ENCODE measurements around the gene ADORA1.

Gene ADORA1

GRCh38 chr1:203081465-203082230 lies 45.9 kb upstream of the ADORA1 start:
- TF ChIP-seq KLF16 (tag by site-specific recombination; IDR thresholded peaks at IDR 0.05), result no peak
- no peak for TF ChIP-seq ZNF621 (tag by site-specific recombination; IDR thresholded peaks at IDR 0.05)
- TF ChIP-seq, protein P1, sequence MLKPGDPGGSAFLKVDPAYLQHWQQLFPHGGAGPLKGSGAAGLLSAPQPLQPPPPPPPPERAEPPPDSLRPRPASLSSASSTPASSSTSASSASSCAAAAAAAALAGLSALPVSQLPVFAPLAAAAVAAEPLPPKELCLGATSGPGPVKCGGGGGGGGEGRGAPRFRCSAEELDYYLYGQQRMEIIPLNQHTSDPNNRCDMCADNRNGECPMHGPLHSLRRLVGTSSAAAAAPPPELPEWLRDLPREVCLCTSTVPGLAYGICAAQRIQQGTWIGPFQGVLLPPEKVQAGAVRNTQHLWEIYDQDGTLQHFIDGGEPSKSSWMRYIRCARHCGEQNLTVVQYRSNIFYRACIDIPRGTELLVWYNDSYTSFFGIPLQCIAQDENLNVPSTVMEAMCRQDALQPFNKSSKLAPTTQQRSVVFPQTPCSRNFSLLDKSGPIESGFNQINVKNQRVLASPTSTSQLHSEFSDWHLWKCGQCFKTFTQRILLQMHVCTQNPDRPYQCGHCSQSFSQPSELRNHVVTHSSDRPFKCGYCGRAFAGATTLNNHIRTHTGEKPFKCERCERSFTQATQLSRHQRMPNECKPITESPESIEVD (tag by site-specific recombination; IDR thresholded peaks at IDR 0.05), result no peak
- no peak for TF ChIP-seq ZNF544 (tag by site-specific recombination; IDR thresholded peaks at IDR 0.05)
- TF ChIP-seq ZFP37 (tag by site-specific recombination; IDR thresholded peaks at IDR 0.05), result no peak
- no peak for TF ChIP-seq ZNF121 (tag by site-specific recombination; IDR thresholded peaks at IDR 0.05)
- TF ChIP-seq ZNF664 (tag by site-specific recombination; IDR thresholded peaks at IDR 0.05), result no peak
- TF ChIP-seq TRIM28 (IDR thresholded peaks at IDR 0.05; ENCODE audit: borderline replicate concordance, low read length), result no peak
- no peak for TF ChIP-seq ZBTB11 (tag by site-specific recombination; conservative IDR thresholded peaks at IDR 0.05; ENCODE audit: low read depth)
- no peak for TF ChIP-seq MZF1 (tag by site-specific recombination; IDR thresholded peaks at IDR 0.05; ENCODE audit: borderline replicate concordance)
- no peak for TF ChIP-seq GLIS1 (tag by site-specific recombination; IDR thresholded peaks at IDR 0.05)
- TF ChIP-seq IKZF3 (tag by site-specific recombination; IDR thresholded peaks at IDR 0.05), result no peak
- TF ChIP-seq KLF1 (tag by site-specific recombination; IDR thresholded peaks at IDR 0.05), result no peak
- no peak for TF ChIP-seq ZBTB26 (tag by site-specific recombination; optimal IDR thresholded peaks at IDR 0.05)
- no peak for TF ChIP-seq FEZF1 (tag by site-specific recombination; IDR thresholded peaks at IDR 0.05)
- TF ChIP-seq, protein P2, sequence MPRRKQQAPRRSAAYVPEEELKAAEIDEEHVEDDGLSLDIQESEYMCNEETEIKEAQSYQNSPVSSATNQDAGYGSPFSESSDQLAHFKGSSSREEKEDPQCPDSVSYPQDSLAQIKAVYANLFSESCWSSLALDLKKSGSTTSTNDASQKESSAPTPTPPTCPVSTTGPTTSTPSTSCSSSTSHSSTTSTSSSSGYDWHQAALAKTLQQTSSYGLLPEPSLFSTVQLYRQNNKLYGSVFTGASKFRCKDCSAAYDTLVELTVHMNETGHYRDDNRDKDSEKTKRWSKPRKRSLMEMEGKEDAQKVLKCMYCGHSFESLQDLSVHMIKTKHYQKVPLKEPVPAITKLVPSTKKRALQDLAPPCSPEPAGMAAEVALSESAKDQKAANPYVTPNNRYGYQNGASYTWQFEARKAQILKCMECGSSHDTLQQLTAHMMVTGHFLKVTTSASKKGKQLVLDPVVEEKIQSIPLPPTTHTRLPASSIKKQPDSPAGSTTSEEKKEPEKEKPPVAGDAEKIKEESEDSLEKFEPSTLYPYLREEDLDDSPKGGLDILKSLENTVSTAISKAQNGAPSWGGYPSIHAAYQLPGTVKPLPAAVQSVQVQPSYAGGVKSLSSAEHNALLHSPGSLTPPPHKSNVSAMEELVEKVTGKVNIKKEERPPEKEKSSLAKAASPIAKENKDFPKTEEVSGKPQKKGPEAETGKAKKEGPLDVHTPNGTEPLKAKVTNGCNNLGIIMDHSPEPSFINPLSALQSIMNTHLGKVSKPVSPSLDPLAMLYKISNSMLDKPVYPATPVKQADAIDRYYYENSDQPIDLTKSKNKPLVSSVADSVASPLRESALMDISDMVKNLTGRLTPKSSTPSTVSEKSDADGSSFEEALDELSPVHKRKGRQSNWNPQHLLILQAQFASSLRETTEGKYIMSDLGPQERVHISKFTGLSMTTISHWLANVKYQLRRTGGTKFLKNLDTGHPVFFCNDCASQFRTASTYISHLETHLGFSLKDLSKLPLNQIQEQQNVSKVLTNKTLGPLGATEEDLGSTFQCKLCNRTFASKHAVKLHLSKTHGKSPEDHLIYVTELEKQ (tag by site-specific recombination; IDR thresholded peaks at IDR 0.05; ENCODE audit: borderline replicate concordance), result no peak
- no peak for TF ChIP-seq KLF9 (tag by site-specific recombination; IDR thresholded peaks at IDR 0.05; ENCODE audit: low read depth)
- TF ChIP-seq ZNF398 (tag by site-specific recombination; IDR thresholded peaks at IDR 0.05), result no peak
- TF ChIP-seq, protein P3, sequence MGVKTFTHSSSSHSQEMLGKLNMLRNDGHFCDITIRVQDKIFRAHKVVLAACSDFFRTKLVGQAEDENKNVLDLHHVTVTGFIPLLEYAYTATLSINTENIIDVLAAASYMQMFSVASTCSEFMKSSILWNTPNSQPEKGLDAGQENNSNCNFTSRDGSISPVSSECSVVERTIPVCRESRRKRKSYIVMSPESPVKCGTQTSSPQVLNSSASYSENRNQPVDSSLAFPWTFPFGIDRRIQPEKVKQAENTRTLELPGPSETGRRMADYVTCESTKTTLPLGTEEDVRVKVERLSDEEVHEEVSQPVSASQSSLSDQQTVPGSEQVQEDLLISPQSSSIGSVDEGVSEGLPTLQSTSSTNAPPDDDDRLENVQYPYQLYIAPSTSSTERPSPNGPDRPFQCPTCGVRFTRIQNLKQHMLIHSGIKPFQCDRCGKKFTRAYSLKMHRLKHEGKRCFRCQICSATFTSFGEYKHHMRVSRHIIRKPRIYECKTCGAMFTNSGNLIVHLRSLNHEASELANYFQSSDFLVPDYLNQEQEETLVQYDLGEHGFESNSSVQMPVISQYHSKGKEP (tag by site-specific recombination; IDR thresholded peaks at IDR 0.05), result no peak
- TF ChIP-seq ZNF529 (tag by site-specific recombination; IDR thresholded peaks at IDR 0.05; ENCODE audit: insufficient replicate concordance), result no peak
- no peak overlapping the region for H3K4me3 ChIP-seq (ENCODE audit: low read depth, low read length)
- H3K36me3 ChIP-seq (ENCODE audit: control insufficient read depth in 2 of 2, insufficient read depth in 1 of 2, low read length in 2 of 2), result no peaks in the 10 kb centered on the region
- H3K4me1 ChIP-seq (ENCODE audit: control insufficient read depth, insufficient read depth, low read length), result no peaks in the 10 kb centered on the region
- H3K9me3 ChIP-seq (ENCODE audit: control insufficient read depth, insufficient read depth, low read depth, low read length), result no peaks in the 10 kb centered on the region
- no peak overlapping the region for H3K27ac ChIP-seq (ENCODE audit: extremely low read depth, low read depth, low read length)
- CTCF ChIA-PET, result interaction anchor here (0.7 to 2.0 kb wide), 4 partner anchors 37 to 91 kb away, joined by 3 to 5 read pairs (median 3); no protein-coding TSS in a partner anchor
- POLR2A ChIA-PET, result no interaction called here

Data from HEK293 (cell line).